Myocyte (in vitro differentiated cells): ENCODE data around the gene CHST4. TPM values are rescaled to one million over a fixed set of nuclear protein-coding genes. Genes with fewer than 3 reads are reported as not detected.
"Not testable (repeated sequence)": the region's sequence is repeated elsewhere in the genome, so short reads cannot be mapped to it uniquely, and the experiment has no call there.

Experiments used
- DNase-seq: peaks from one replicate; pipeline ENCODE4 v3.0.0-alpha.2; 2012; ENCODE audit warnings: low read depth
- polyA plus RNA-seq: library from polyadenylated mRNA; unstranded; fragments of >200 nt; gene quantifications from one replicate; pipeline ENCODE4 v1.2.1, GENCODE V29; 2012; ENCODE audit warnings: missing spikeins
- total RNA-seq: library from RNA; depleted of rRNA; stranded (reverse); fragments of >200 nt; gene quantifications from 2 replicates; pipeline ENCODE4 v1.2.3, GENCODE V29; 2014

The CHST4 gene
- total RNA-seq: not detected in 2 replicates
- polyA plus RNA-seq: 0.05 TPM

DNA sequence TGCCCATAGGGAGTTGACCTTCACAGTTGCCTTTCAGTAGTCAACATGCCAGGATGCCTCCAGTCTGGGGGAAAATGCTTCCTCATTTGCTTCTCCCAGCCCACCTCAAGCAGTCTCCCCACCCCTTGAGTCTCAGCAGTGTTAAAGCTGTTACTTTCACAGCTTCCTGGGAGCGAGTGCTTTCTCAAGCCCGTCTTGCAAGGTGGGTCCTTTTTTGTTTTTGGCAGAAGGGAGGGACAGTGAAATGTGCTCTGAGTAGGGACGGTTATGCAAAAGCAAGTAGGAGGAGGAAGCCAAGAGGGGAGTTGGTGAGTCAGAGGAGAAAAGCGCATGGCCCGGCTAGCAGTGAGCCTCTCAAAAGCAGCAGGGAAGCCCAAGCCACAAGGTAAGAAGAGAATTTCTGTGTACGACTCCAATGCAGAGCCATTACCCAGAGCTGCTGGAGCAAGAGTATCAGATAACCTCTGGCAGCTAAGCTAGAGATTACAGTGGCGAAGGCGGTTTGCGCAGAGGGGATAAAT lies at the start of gene CHST4:
TSS of gene CHST4 (plus strand) at position 316 of the 521 bp plus-strand sequence. CDS start 10,252 bp downstream, outside the sequence.
- peak; percentile 67 for DNase-seq

DNA sequence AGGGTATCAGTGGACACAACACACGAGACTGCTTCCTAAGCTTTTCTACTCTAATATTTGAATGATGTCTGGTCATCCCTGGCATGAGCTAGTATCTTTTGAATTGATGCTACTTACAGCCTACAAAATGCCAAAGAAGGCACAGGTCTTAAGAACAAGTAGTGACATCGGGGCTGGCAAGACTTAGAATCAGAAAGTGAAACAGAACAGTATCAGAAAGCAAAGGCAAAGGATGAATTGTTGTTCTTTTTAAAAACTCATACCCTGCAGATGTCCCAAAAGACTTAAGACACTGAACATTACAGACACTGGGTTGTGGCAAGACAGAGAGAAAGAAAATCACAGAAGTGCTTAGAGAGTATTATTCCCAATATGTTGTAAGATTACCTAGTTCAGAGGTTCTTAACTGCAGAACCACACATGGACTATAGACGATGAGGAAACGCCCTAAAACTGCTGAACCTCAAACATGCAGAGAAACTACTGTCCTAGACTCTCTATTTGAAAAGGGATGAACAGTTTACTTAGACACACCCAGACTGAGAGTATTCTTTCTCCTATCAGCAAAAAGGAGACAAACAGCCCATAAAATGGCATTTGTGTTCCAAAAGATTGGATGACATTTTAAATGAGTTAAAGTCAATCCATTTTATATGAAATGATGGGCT lies 49.6 kb upstream of the CHST4 start:
- no peak for DNase-seq

DNA sequence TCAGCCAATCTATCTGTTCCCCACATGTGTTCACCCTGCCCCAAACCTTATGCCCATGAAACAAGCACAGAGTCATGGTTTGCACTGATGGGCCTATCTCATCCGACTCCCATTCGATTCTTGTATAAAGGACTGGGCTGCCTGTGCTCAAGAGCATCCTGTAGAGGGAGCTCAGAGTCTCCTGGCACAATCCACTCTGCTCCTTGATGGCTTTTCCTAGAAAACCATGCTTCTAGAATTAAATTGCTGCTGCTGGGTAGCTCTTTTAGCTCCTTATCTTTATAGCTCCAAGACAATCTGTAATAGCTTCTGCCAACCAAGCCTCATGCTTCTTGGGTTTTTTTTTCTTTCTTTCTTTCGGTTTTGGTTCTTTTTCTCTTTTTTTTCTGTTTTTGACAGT lies 46.8 kb upstream of the CHST4 start:
- DNase-seq: no peak

DNA sequence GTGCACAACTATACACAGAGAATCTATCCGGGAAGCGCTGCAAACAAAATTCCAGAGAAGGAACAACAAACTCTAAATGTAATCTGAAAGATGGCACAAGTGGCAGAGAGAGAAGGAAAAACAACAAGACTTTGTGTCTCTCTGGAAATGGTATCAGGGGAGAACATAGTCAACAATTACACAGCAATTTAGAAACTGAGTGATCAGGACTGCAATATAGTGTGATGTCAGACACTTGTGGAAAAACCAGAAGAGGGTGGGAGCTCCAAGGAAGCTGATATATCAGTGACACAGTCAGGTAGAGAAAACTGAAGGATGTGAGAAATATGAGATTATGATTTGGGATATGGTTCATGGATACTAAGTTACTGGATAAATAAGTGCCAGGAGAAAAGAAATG lies 45.3 kb upstream of the CHST4 start:
- DNase-seq: no peak

DNA sequence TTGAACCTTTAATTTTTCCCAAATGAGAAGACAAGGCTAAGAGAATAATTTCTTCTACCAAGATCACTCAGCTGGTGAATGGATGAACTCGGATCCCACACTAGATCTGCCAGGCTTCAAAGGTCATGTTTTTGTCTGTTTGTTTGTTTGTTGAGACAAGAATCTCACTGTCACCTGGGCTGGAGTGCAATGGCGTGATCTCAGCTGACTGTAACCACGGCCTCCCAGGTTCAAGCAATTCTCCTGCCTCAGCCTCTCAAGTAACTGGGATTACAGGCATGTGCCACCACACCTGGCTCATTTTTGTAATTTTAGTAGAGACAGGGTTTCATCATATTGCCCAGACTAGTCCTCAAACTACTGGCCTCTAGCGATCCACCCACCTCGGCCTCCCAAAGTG lies 43.7 kb upstream of the CHST4 start:
- no peak for DNase-seq

DNA sequence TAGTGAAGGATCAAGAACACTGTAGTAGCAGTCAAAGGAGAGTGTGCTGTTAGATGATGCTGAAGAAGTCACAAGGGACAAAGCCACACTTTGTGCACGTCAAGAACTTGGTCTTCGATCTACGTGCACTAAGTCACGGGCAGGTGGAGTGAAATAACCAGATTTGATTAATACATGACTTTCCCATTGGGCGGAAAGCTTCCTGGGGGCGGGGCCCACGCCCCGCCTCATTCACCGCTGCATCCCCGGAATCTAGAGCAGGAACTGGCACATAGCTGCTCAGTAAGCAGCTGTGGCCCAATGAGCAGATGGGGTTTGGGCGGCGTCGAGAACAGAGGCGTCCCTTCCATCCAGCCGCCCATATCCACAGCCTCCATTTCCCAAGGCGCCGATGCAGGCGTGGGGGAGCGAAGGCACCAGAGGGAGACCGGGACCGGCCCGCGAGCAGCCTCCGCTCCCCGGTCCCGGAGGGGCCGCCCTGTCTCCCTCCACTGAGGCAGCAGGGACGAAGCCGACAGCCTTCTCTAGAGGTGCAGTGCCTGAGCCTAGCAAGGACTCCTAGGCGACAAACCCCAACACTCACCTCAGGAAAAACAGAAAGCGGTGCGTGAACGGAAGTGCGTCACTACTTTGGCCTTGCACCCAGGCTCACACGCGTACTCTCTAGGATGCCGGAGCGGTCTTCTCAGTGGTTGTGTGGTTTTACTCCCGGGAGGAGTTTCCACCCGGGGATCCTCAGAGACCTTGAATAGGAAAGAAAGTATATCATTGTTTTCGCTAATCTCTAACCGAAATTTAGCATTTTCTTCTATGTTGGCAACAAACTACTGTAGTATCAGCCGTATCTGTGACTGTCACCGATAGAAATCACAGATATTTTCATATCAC lies 42.0 kb upstream of the CHST4 start:
- DNase-seq: peak; percentile 92

DNA sequence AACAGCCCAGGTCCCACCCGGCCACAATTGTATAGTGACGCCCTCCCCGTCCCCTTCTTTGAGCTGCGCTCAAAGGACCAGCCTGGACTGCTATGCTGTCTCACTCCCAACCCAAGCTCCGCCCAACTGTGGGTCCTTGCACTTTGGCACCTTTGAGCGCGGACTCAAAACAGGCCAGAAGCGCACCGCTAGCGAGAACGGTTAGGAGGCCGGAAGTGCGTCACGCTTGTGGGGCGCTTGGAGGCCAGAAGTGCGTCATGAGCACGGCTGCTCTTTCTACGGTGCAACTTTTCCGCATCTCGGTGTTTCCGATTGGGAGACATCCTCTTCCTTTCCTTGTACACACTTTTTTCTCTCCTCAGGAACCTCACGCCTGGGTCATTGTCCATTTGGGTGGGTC lies 37.1 kb upstream of the CHST4 start, which contains the start of gene ZNF19:
TSS of gene ZNF19 (minus strand) at position 203 of the 400 bp plus-strand sequence. CDS start 7,210 bp downstream, outside the sequence.
- DNase-seq: no peak

DNA sequence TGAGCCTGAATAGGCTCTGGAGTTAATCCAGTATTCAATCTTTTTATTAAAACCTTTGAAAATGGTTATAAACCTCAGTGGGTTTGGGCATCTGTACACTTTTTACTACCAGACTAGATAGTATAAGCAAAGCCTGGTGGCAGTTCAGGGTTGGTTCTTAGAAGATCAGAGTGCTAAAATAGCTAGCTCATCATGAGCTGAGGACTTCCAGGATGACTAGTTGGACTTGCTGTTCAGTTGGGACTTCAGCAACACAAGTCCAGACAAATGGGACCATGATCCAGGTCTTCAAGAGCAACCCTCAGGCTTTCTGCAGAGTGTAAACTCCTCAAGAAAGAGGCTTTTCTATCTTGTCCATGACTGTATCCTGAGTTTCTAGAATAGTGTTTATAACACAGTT lies 35.9 kb upstream of the CHST4 start:
- no peak for DNase-seq

DNA sequence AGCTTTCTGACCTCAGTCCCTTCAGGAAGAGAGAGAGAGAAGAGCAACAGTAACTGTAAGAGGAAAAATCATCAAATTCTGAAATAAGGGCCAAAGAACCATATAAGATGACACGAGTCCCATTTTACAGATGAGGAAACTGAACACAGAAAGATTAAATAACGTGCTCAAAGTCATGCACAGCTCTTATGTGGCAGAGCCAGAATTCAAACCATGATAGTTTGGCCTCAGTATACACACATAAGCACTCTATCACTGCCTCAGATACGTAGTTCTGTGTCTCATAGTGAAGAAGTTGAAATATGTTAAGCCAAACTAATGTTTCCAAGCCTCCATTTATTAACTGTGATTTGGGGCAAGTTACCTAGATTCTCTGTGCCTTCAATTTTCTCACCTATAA lies 35.2 kb upstream of the CHST4 start:
- DNase-seq: no peak

DNA sequence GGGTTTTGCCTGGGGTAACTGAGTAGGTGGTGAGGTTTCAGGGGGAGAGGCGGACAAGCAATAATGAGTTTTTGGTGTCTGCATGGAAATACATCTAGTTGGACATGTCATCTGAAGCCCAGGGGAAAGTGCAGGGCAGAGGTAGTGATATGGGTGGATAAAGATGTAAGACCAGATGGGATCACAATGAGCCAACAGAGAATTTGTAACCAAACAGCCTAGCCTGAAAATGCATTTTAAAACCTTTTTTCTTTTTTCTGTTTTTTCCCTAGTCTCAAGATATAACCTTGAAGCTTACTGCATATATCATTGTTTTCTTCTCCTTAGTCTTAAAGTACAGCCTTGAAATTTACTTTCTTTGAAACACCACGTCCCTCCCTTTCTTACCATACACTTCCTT lies 33.4 kb upstream of the CHST4 start:
- no peak for DNase-seq

DNA sequence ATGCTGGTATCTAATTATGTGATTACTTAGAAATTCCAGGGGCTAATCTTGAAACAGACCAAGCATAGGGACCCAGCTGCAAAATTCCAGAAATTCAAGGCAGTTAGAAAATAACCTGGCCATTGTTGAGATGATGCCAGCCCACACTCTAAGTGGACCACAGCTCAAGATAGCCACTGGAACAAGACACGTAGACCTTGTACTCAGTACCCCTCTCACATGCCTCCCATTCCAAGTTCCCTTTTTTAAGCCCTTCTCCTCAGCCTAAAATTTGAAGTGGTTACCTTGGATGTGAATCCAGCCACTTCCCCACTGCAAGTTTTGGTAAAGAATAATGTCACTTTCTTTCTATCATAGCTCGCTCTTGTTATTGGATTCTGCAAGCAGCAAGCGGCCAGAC lies 33.0 kb upstream of the CHST4 start:
- DNase-seq: no peak

DNA sequence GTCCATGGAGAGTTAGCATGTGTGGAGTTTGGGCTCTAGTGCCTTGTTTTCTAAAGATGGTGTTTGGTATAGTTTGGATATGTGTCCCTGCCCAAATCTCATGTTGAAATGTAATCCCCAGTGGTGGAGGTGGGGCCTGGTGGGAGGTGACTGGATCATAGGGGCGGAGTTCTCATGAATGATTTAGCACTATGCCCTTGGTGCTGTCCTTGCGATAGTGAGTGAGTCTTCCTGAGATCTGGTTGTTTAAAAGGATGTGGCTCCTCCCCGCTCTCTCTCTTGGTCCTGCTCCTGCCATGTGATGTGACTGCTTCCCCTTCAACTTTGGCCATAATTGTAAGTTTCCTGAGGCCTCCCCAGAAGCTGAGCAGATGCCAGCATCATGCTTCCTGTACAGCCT lies 28.2 kb upstream of the CHST4 start:
- no peak for DNase-seq

DNA sequence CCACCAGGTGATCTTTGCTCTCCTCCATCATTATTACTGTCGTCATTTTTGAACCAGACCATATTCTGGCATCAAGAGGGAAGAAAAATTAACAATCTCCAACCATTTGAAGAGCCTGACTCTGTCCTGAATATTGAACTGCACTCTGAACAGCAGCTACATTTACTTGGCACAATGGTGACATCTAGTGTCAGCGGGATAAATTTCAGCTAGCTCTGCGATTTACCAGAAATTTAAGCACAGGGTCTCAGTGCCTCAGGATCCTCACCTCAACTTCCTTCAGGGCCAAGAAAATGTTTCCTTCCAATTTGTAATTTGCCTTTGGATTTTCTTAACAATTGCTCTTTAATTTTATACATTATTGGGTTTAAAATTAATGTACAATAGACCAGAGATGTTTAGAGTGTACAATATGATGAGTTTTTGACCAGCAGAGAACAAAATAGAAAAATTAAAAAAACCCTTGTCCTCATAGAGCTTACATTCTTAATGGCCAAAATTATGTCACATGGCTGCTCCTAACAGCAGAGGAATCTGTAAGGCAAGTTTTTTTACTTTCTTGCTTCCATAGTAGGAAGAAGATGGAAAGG lies 26.4 kb upstream of the CHST4 start:
- DNase-seq: peak; percentile 67

DNA sequence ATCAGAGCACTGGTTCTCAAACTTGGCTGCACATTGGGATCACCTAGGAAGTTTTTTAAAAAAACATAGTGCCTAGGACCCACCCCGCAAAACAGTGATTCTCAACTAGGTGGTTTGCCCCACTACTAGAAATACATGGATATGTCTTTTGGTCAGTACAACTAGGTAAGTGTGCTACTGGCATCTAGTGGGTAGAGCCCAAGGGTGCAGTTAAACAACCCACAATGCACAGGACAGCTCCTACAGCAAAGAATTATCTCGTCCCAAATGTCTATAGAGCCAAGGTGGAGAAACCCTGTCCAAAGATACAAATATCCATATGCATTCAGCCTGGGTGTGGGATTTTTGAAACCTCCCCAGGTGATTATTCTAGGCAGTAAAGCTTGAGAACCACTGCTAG lies 25.3 kb upstream of the CHST4 start:
- DNase-seq: no peak

DNA sequence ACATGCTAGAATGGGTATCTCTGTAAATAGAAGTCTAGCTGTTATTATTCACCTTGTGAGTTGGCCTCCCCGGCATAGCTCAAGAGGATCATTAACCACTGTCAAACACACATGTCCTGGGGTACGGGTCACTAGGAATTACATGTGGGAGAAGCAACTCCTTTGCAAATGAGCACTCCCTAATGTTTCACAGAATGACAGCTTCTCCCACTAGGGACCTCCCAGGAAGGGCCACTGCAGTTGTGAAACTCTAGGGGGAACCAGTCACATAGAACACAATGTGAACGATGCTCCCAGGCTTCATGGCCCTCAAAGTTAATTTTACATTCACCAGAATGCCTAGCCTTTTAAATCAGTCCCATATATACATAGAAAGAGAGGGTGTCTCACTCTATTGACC lies 24.7 kb upstream of the CHST4 start:
- DNase-seq: no peak

DNA sequence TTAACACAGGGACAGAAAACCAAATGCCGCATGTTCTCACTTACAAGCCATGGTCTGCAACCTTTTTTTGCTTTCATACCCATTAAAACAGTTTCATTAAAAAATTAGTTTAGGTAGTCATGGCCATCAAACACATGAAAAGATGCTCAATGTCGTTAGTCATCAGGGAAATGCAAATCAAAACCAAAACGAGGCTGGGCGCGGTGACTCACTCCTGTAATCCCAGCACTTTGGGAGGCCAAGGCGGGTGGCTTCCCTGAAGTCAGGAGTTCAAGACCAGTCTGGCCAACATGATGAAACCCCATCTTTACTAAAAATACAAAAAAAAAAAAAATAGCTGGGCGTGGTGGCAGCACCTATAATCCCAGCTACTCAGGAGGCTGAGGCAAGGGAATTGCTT lies 22.2 kb upstream of the CHST4 start:
- not testable (repeated sequence) for DNase-seq

DNA sequence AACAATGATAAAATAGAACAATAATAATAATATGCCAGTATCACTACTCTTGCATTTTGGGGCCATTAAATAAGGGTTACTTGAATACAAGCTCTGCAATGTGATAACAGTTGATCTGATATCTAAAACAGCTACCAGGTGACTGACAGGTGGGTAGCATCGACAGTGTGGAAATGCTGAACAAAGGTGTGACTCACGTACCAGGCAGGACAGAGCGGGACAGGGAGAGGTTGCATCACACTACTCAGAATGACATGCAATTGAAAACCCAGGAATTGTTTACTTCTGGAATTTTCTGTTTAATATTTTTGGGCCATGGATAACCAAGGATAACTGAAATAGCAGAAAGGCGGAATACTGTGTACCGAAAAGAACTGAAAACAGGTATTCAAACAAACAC lies 21.3 kb upstream of the CHST4 start:
- no peak for DNase-seq

DNA sequence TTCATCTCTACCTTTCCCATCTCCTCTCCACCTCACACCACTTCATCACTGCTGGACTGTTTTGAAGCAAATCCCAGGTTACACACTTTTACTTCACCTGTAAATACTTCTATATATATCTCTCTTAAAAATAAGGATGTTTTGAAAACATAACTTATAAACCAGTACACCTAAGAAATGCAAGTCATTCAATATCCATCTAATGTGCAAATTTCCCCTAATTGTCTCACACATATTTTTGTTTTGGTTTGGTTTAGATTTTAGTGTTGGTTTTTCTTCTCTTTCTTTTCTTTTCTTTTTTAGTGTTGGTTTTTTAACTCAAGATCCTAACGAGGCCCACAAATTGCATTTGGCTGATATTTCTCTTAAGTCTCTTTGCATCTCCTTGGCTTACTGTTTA lies 19.2 kb upstream of the CHST4 start:
- DNase-seq: no peak

DNA sequence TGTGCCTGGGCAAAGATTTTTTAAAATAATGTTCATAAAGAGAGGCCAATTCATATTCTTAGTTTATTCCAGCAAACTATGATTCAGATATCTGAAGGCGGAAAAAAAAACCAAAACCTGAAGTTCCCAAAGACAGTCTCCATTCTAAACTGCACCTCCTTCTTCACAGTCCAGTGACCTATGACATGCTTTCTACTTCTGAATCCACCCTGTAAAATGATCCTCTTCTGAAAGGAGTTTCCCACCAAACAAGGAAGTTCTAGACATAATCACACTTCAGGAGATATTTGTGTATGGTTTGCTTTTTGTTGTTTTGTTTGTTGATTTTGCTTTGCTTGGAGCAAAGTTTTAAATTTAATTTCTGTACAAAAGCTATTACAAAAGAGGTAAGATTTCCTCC lies 12.9 kb upstream of the CHST4 start:
- DNase-seq: no peak

DNA sequence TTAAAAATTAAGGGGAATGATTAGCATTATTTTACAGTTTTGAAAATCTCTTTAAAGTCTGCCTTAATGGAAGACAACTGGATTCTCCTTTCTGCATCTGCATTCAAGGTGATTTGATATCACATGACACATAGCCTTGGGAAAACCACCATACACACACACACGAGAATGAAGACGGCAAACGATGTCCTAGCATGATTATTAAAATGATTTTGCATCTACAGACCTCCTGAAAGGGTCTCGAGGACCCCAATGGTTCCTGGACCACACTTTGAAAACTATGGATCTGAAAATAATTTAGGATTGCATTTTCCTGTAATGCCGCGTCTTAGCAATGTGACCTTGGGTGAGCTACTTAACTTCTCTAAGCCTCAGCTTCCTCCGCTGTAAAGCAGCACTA lies 11.8 kb upstream of the CHST4 start:
- DNase-seq: no peak

DNA sequence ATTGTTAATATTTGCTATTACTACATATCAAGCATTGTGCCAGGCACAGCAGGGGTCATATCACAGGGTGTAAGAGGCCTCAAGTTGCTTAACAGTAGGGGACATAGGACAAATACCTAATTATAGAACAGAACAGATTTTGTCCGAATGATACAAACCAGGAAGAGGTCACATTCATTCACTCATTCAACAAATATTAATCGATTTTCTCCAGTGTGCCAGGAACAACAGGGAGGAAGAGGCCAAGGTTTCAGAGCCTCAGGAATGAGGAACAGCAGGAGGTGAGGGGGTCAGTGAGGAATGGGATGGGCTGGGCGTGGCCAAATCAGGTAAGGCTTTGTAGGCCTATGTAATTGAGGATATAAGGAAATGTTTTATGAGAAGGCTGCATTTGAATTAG lies 11.2 kb upstream of the CHST4 start:
- no peak for DNase-seq

DNA sequence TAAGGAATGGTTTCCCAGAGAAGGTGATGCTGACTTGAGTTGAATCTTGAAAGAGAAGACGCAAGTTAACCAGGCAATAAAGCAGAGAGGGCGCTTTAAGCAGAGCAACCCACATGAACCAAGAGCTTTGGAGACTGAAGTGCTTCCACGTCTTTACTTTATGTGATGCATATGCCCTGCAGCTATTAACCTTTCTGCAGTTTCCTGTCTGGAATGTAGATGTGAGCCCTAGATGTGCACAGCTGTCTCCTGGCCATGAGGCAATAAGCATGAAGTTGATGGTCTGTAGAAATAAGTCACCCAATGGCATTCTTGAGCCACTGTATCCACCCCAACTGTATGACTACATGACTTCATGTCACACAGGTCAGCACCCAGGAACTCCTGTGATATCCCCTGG lies 5.7 kb upstream of the CHST4 start:
- no peak for DNase-seq
